SIG-M5 treated with dmso at 0.1 percent for 504 hours (cell line): Measurements from ENCODE around the gene EPHB6.

Experiments used
- DNase-seq: peaks from one replicate; lab custom pipeline; 2025; ENCODE audit not compliant: unreplicated experiment; lab: John Stamatoyannopoulos, UW

EPHB6 gene

GRCh38 chr7:142917447-142917846 lies 62.6 kb downstream of the EPHB6 start:
- no peak for DNase-seq

GRCh38 chr7:142918901-142919300 lies 64.0 kb downstream of the EPHB6 start:
- DNase-seq: no peak

- DNase-seq: no peak
These were observed 64.8 kb downstream of the EPHB6 start for GRCh38 chr7:142919656-142920055.
